Activated T-helper 2 cell treated with anti-CD3 and anti-CD28 coated beads, Interferon-gamma antibody, Interleukin-2, Interleukin-4, amounts not matched to agents 10 μg/mL and 5 μg/mL and 100 μg/mL, durations not matched to agents 14 hours and 24 hours and 36 hours (primary cell): Measurements from ENCODE around the gene SUGCT. TPM values are rescaled to one million over a fixed set of nuclear protein-coding genes. Genes with fewer than 3 reads are reported as not detected.

Source experiments
- DNase-seq: peaks from one replicate; pipeline ENCODE4 v3.0.0; 2021; ENCODE audit warnings: low spot score
- H3K27ac Mint-ChIP-seq: one replicate; pipeline ENCODE4 v1.8.0; 2021; ENCODE audit warnings: mixed read lengths
- H3K27me3 Mint-ChIP-seq: one replicate; pipeline ENCODE4 v1.8.0; 2021; ENCODE audit warnings: low read depth, mixed read lengths
- H3K36me3 Mint-ChIP-seq: one replicate; pipeline ENCODE4 v1.8.0; 2021; ENCODE audit warnings: low read depth, mixed read lengths
- H3K4me1 Mint-ChIP-seq: one replicate; pipeline ENCODE4 v1.8.0; 2021; ENCODE audit warnings: low read depth, mixed read lengths
- H3K4me3 Mint-ChIP-seq: one replicate; pipeline ENCODE4 v1.8.0; 2021; ENCODE audit warnings: low read depth, mild to moderate bottlenecking, moderate library complexity, mixed read lengths
- H3K9me3 Mint-ChIP-seq: one replicate; pipeline ENCODE4 v1.8.0; 2021; ENCODE audit warnings: mixed read lengths
- intact Hi-C: fragments of 100-400 bp; cut with micrococcal nuclease; formaldehyde crosslinking; loops from one replicate; pipeline ENCODE4 v1.15.1; 2023
- total RNA-seq: library from RNA; stranded (reverse); gene quantifications from 2 replicates; pipeline ENCODE4 v1.2.3, GENCODE V29; 2022

Gene SUGCT
- total RNA-seq, 1 donor from 2014 or later = 0.43 TPM

- Mint-ChIP-seq H3K9me3 (no peaks in the 10 kb centered on the region), H3K27me3 (no peaks in the 10 kb centered on the region), H3K4me3 (no peak overlapping the region), H3K36me3 (no peaks in the 10 kb centered on the region), H3K4me1 (no peaks in the 10 kb centered on the region), H3K27ac (no peak overlapping the region)
- no peak for DNase-seq
- intact Hi-C loops = no loop called here
Observed at GRCh38 chr7:40798613-40799012, 663.8 kb downstream of the SUGCT start.

- no peaks in the 10 kb centered on the region for H3K9me3 Mint-ChIP-seq
- no peak overlapping the region for H3K4me3 Mint-ChIP-seq
- no peaks in the 10 kb centered on the region for H3K36me3 Mint-ChIP-seq
Observed at GRCh38 chr7:40799493-40800403, 664.9 kb downstream of the SUGCT start.

GRCh38 chr7:40800771-40801170 is 666.0 kb downstream of the SUGCT start:
- Mint-ChIP-seq H3K9me3 (no peaks in the 10 kb centered on the region), H3K4me1 (no peaks in the 10 kb centered on the region), H3K27me3 (no peaks in the 10 kb centered on the region), H3K36me3 (no peaks in the 10 kb centered on the region), H3K4me3 (no peak overlapping the region), H3K27ac (no peak overlapping the region)
- intact Hi-C loops = no loop called here
- DNase-seq = no peak

More at GRCh38 chr7:40799493-40800403, 664.9 kb downstream of the SUGCT start:
- no peaks in the 10 kb centered on the region for H3K27me3 Mint-ChIP-seq
- no peak for DNase-seq
- no peak overlapping the region for H3K27ac Mint-ChIP-seq
- intact Hi-C loops = no loop called here
- no peaks in the 10 kb centered on the region for H3K4me1 Mint-ChIP-seq

GRCh38 chr7:40802497-40802896 is 667.7 kb downstream of the SUGCT start:
- Mint-ChIP-seq H3K36me3 (no peaks in the 10 kb centered on the region), H3K27me3 (no peaks in the 10 kb centered on the region), H3K9me3 (no peaks in the 10 kb centered on the region), H3K27ac (no peak overlapping the region), H3K4me1 (no peaks in the 10 kb centered on the region), H3K4me3 (no peak overlapping the region)
- DNase-seq = no peak
- intact Hi-C loops = no loop called here

GRCh38 chr7:40804477-40805215 is 669.8 kb downstream of the SUGCT start:
- H3K27me3 Mint-ChIP-seq = no peaks in the 10 kb centered on the region
- H3K4me3 Mint-ChIP-seq = no peak overlapping the region
- no peaks in the 10 kb centered on the region for H3K9me3 Mint-ChIP-seq
- intact Hi-C loops = no loop called here
- H3K4me1 Mint-ChIP-seq = no peaks in the 10 kb centered on the region
- H3K36me3 Mint-ChIP-seq = no peaks in the 10 kb centered on the region
- no peak for DNase-seq
- no peak overlapping the region for H3K27ac Mint-ChIP-seq

GRCh38 chr7:40805361-40805760 is 670.6 kb downstream of the SUGCT start:
- H3K27me3 Mint-ChIP-seq = no peaks in the 10 kb centered on the region
- DNase-seq = no peak
- H3K4me3 Mint-ChIP-seq = no peak overlapping the region
- no peak overlapping the region for H3K27ac Mint-ChIP-seq
- H3K9me3 Mint-ChIP-seq = no peaks in the 10 kb centered on the region
- H3K36me3 Mint-ChIP-seq = no peaks in the 10 kb centered on the region
- intact Hi-C loops = no loop called here
- H3K4me1 Mint-ChIP-seq = no peaks in the 10 kb centered on the region

GRCh38 chr7:40808378-40808942 is 673.7 kb downstream of the SUGCT start:
- no peaks in the 10 kb centered on the region for H3K36me3 Mint-ChIP-seq
- no peaks in the 10 kb centered on the region for H3K27me3 Mint-ChIP-seq
- no peak overlapping the region for H3K27ac Mint-ChIP-seq
- no peak overlapping the region for H3K4me3 Mint-ChIP-seq
- H3K4me1 Mint-ChIP-seq = no peaks in the 10 kb centered on the region
- H3K9me3 Mint-ChIP-seq = peaks cover 5% of the 10 kb centered on the region
- intact Hi-C loops = no loop called here
- DNase-seq = no peak

GRCh38 chr7:40810274-40810673 is 675.5 kb downstream of the SUGCT start:
- DNase-seq = no peak
- Mint-ChIP-seq H3K27me3 (no peaks in the 10 kb centered on the region), H3K36me3 (no peaks in the 10 kb centered on the region), H3K4me1 (no peaks in the 10 kb centered on the region), H3K9me3 (peaks cover 5% of the 10 kb centered on the region), H3K4me3 (no peak overlapping the region), H3K27ac (no peak overlapping the region)
- intact Hi-C loops = no loop called here

- no peak overlapping the region for H3K4me3 Mint-ChIP-seq
- H3K9me3 Mint-ChIP-seq = peaks cover 5% of the 10 kb centered on the region
- DNase-seq = no peak
- H3K27ac Mint-ChIP-seq = no peak overlapping the region
- intact Hi-C loops = no loop called here
- H3K36me3 Mint-ChIP-seq = no peaks in the 10 kb centered on the region
- H3K4me1 Mint-ChIP-seq = no peaks in the 10 kb centered on the region
- no peaks in the 10 kb centered on the region for H3K27me3 Mint-ChIP-seq
Observed at GRCh38 chr7:40811666-40812065, 676.9 kb downstream of the SUGCT start.

GRCh38 chr7:40815022-40815421 is 680.2 kb downstream of the SUGCT start:
- Mint-ChIP-seq H3K9me3 (peaks cover 9% of the 10 kb centered on the region), H3K27ac (no peak overlapping the region), H3K4me1 (no peaks in the 10 kb centered on the region), H3K4me3 (no peak overlapping the region), H3K27me3 (no peaks in the 10 kb centered on the region), H3K36me3 (no peaks in the 10 kb centered on the region)
- intact Hi-C loops = no loop called here
- DNase-seq = no peak

GRCh38 chr7:40815512-40815911 is 680.7 kb downstream of the SUGCT start:
- Mint-ChIP-seq H3K4me1 (no peaks in the 10 kb centered on the region), H3K27me3 (no peaks in the 10 kb centered on the region), H3K4me3 (no peak overlapping the region), H3K36me3 (no peaks in the 10 kb centered on the region), H3K27ac (no peak overlapping the region), H3K9me3 (peaks cover 9% of the 10 kb centered on the region)
- intact Hi-C loops = no loop called here
- DNase-seq = no peak

GRCh38 chr7:40822861-40823260 is 688.1 kb downstream of the SUGCT start:
- Mint-ChIP-seq H3K27ac (no peak overlapping the region), H3K4me1 (no peaks in the 10 kb centered on the region), H3K9me3 (peaks cover 4% of the 10 kb centered on the region), H3K4me3 (no peak overlapping the region), H3K36me3 (no peaks in the 10 kb centered on the region), H3K27me3 (no peaks in the 10 kb centered on the region)
- no peak for DNase-seq
- intact Hi-C loops = no loop called here

GRCh38 chr7:40824461-40824860 is 689.7 kb downstream of the SUGCT start:
- no peak overlapping the region for H3K27ac Mint-ChIP-seq
- H3K4me1 Mint-ChIP-seq = no peaks in the 10 kb centered on the region
- H3K27me3 Mint-ChIP-seq = no peaks in the 10 kb centered on the region
- H3K9me3 Mint-ChIP-seq = no peaks in the 10 kb centered on the region
- DNase-seq = no peak
- intact Hi-C loops = no loop called here
- no peak overlapping the region for H3K4me3 Mint-ChIP-seq
- no peaks in the 10 kb centered on the region for H3K36me3 Mint-ChIP-seq
